ENCODE results near the gene LAMA5. TPM values are rescaled to one million over a fixed set of nuclear protein-coding genes. Genes with fewer than 3 reads are reported as not detected.

Gene LAMA5
- total and polyA plus RNA-seq, 9 donors: 30.9 to 107 (median 71.8) TPM

- no peak for DNase-seq
- H3K36me3 ChIP-seq (ENCODE audit: control insufficient read depth, insufficient read depth, low read length): peaks cover 72% of the 10 kb centered on the region
- no peak overlapping the region for H3K4me3 ChIP-seq (ENCODE audit: low read length)
- H3K9me3 ChIP-seq (replicated peaks; ENCODE audit: control insufficient read depth, low read depth, low read length): no peaks in the 10 kb centered on the region
- no peak overlapping the region for H3K27ac ChIP-seq (ENCODE audit: low read length)
- 92% methylated on average over 2 of the region's 11 CpGs for WGBS (ENCODE audit: insufficient coverage)
- no peaks in the 10 kb centered on the region for H3K27me3 ChIP-seq (ENCODE audit: control insufficient read depth, insufficient read depth, low read length)
- no peaks in the 10 kb centered on the region for H3K4me1 ChIP-seq (ENCODE audit: control insufficient read depth, insufficient read depth, low read length)
These were observed 75.0 kb downstream of the LAMA5 start for GRCh38 chr20:62292108-62292507.

- H3K27me3 ChIP-seq (ENCODE audit: control insufficient read depth, insufficient read depth, low read length): no peaks in the 10 kb centered on the region
- DNase-seq: no peak
- peaks cover 74% of the 10 kb centered on the region for H3K36me3 ChIP-seq (ENCODE audit: control insufficient read depth, insufficient read depth, low read length)
- WGBS (ENCODE audit: insufficient coverage): 93% methylated on average over 29 of the region's 29 CpGs
- no peak overlapping the region for H3K4me3 ChIP-seq (ENCODE audit: low read length)
- no peaks in the 10 kb centered on the region for H3K9me3 ChIP-seq (replicated peaks; ENCODE audit: control insufficient read depth, low read depth, low read length)
- H3K27ac ChIP-seq (ENCODE audit: low read length): no peak overlapping the region
- peaks cover 3% of the 10 kb centered on the region for H3K4me1 ChIP-seq (ENCODE audit: control insufficient read depth, insufficient read depth, low read length)
These were observed 75.7 kb downstream of the LAMA5 start for GRCh38 chr20:62291251-62292066.

- 81% methylated on average over 5 of the region's 8 CpGs for WGBS (ENCODE audit: insufficient coverage)
- peaks cover 4% of the 10 kb centered on the region for H3K4me1 ChIP-seq (ENCODE audit: control insufficient read depth, insufficient read depth, low read length)
- H3K27ac ChIP-seq (ENCODE audit: low read length): no peak overlapping the region
- H3K27me3 ChIP-seq (ENCODE audit: control insufficient read depth, insufficient read depth, low read length): no peaks in the 10 kb centered on the region
- H3K4me3 ChIP-seq (ENCODE audit: low read length): no peak overlapping the region
- peaks cover 71% of the 10 kb centered on the region for H3K36me3 ChIP-seq (ENCODE audit: control insufficient read depth, insufficient read depth, low read length)
- DNase-seq: no peak
- no peaks in the 10 kb centered on the region for H3K9me3 ChIP-seq (replicated peaks; ENCODE audit: control insufficient read depth, low read depth, low read length)
These were observed 77.2 kb downstream of the LAMA5 start for GRCh38 chr20:62289898-62290297.

- no peak overlapping the region for H3K27ac ChIP-seq (ENCODE audit: low read length)
- H3K4me1 ChIP-seq (ENCODE audit: control insufficient read depth, insufficient read depth, low read length): peaks cover 5% of the 10 kb centered on the region
- H3K9me3 ChIP-seq (replicated peaks; ENCODE audit: control insufficient read depth, low read depth, low read length): no peaks in the 10 kb centered on the region
- H3K4me3 ChIP-seq (ENCODE audit: low read length): no peak overlapping the region
- no peaks in the 10 kb centered on the region for H3K27me3 ChIP-seq (ENCODE audit: control insufficient read depth, insufficient read depth, low read length)
- 76% methylated on average over 9 of the region's 14 CpGs for WGBS (ENCODE audit: insufficient coverage)
- no peak for DNase-seq
- peaks cover 70% of the 10 kb centered on the region for H3K36me3 ChIP-seq (ENCODE audit: control insufficient read depth, insufficient read depth, low read length)
These were observed 78.0 kb downstream of the LAMA5 start for GRCh38 chr20:62289131-62289530.

GRCh38 chr20:62288535-62289105, 78.5 kb downstream of the LAMA5 start:
- WGBS (ENCODE audit: insufficient coverage): 91% methylated on average over 15 of the region's 15 CpGs
- Histone ChIP-seq H3K27ac (ENCODE audit: low read length) (no peak overlapping the region), H3K9me3 (replicated peaks; ENCODE audit: control insufficient read depth, low read depth, low read length) (no peaks in the 10 kb centered on the region), H3K27me3 (ENCODE audit: control insufficient read depth, insufficient read depth, low read length) (no peaks in the 10 kb centered on the region), H3K4me1 (ENCODE audit: control insufficient read depth, insufficient read depth, low read length) (peaks cover 9% of the 10 kb centered on the region), H3K4me3 (ENCODE audit: low read length) (no peak overlapping the region), H3K36me3 (ENCODE audit: control insufficient read depth, insufficient read depth, low read length) (peaks cover 68% of the 10 kb centered on the region)
- no peak for DNase-seq

GRCh38 chr20:62287759-62288534, 79.2 kb downstream of the LAMA5 start:
- Histone ChIP-seq H3K4me1 (ENCODE audit: control insufficient read depth, insufficient read depth, low read length) (peaks cover 16% of the 10 kb centered on the region), H3K27me3 (ENCODE audit: control insufficient read depth, insufficient read depth, low read length) (no peaks in the 10 kb centered on the region), H3K9me3 (replicated peaks; ENCODE audit: control insufficient read depth, low read depth, low read length) (no peaks in the 10 kb centered on the region), H3K27ac (ENCODE audit: low read length) (no peak overlapping the region), H3K4me3 (ENCODE audit: low read length) (no peak overlapping the region), H3K36me3 (ENCODE audit: control insufficient read depth, insufficient read depth, low read length) (peaks cover 66% of the 10 kb centered on the region)
- DNase-seq: no peak
- WGBS (ENCODE audit: insufficient coverage): 92% methylated on average over 12 of the region's 12 CpGs

- peaks cover 23% of the 10 kb centered on the region for H3K4me1 ChIP-seq (ENCODE audit: control insufficient read depth, insufficient read depth, low read length)
- no peak overlapping the region for H3K27ac ChIP-seq (ENCODE audit: low read length)
- no peaks in the 10 kb centered on the region for H3K27me3 ChIP-seq (ENCODE audit: control insufficient read depth, insufficient read depth, low read length)
- H3K4me3 ChIP-seq (ENCODE audit: low read length): no peak overlapping the region
- DNase-seq: no peak
- 100% methylated on average over 1 of the region's 6 CpGs for WGBS (ENCODE audit: insufficient coverage)
- peaks cover 65% of the 10 kb centered on the region for H3K36me3 ChIP-seq (ENCODE audit: control insufficient read depth, insufficient read depth, low read length)
- no peaks in the 10 kb centered on the region for H3K9me3 ChIP-seq (replicated peaks; ENCODE audit: control insufficient read depth, low read depth, low read length)
These were observed 80.0 kb downstream of the LAMA5 start for GRCh38 chr20:62287129-62287528.

GRCh38 chr20:62286493-62287064, 80.5 kb downstream of the LAMA5 start:
- H3K4me1 ChIP-seq (ENCODE audit: control insufficient read depth, insufficient read depth, low read length): peaks cover 29% of the 10 kb centered on the region
- H3K27me3 ChIP-seq (ENCODE audit: control insufficient read depth, insufficient read depth, low read length): no peaks in the 10 kb centered on the region
- no peaks in the 10 kb centered on the region for H3K9me3 ChIP-seq (replicated peaks; ENCODE audit: control insufficient read depth, low read depth, low read length)
- 86% methylated on average over 24 of the region's 25 CpGs for WGBS (ENCODE audit: insufficient coverage)
- DNase-seq: no peak
- peaks cover 65% of the 10 kb centered on the region for H3K36me3 ChIP-seq (ENCODE audit: control insufficient read depth, insufficient read depth, low read length)
- peak overlapping the region; percentile 29 for H3K27ac ChIP-seq (ENCODE audit: low read length)
- H3K4me3 ChIP-seq (ENCODE audit: low read length): no peak overlapping the region

- no peak overlapping the region for H3K4me3 ChIP-seq (ENCODE audit: low read length)
- H3K27ac ChIP-seq (ENCODE audit: low read length): peak overlapping the region; percentile 29
- H3K9me3 ChIP-seq (replicated peaks; ENCODE audit: control insufficient read depth, low read depth, low read length): no peaks in the 10 kb centered on the region
- peak; percentile 46 for DNase-seq
- WGBS (ENCODE audit: insufficient coverage): 72% methylated on average over 23 of the region's 23 CpGs
- no peaks in the 10 kb centered on the region for H3K27me3 ChIP-seq (ENCODE audit: control insufficient read depth, insufficient read depth, low read length)
- peaks cover 66% of the 10 kb centered on the region for H3K36me3 ChIP-seq (ENCODE audit: control insufficient read depth, insufficient read depth, low read length)
- H3K4me1 ChIP-seq (ENCODE audit: control insufficient read depth, insufficient read depth, low read length): peaks cover 37% of the 10 kb centered on the region
These were observed 81.4 kb downstream of the LAMA5 start for GRCh38 chr20:62285722-62286121.

GRCh38 chr20:62285151-62285550, 82.0 kb downstream of the LAMA5 start:
- H3K9me3 ChIP-seq (replicated peaks; ENCODE audit: control insufficient read depth, low read depth, low read length): no peaks in the 10 kb centered on the region
- 74% methylated on average over 5 of the region's 6 CpGs for WGBS (ENCODE audit: insufficient coverage)
- H3K27ac ChIP-seq (ENCODE audit: low read length): peak overlapping the region; percentile 16
- H3K4me1 ChIP-seq (ENCODE audit: control insufficient read depth, insufficient read depth, low read length): peaks cover 37% of the 10 kb centered on the region
- H3K27me3 ChIP-seq (ENCODE audit: control insufficient read depth, insufficient read depth, low read length): no peaks in the 10 kb centered on the region
- H3K4me3 ChIP-seq (ENCODE audit: low read length): no peak overlapping the region
- DNase-seq: no peak
- H3K36me3 ChIP-seq (ENCODE audit: control insufficient read depth, insufficient read depth, low read length): peaks cover 71% of the 10 kb centered on the region
